ENCODE results near the gene SREBF2. TPM values are rescaled to one million over a fixed set of nuclear protein-coding genes. Genes with fewer than 3 reads are reported as not detected.

The SREBF2 gene
- total RNA-seq, 1 experiment from 2014 or later, result 15.8 TPM

- no peak for DNase-seq (ENCODE audit: low spot score)
Observed at GRCh38 chr22:41908411-41909309, 75.8 kb downstream of the SREBF2 start.

GRCh38 chr22:41909310-41910049 lies 76.6 kb downstream of the SREBF2 start:
- no peak for DNase-seq (ENCODE audit: low spot score)

GRCh38 chr22:41910050-41911000 lies 77.4 kb downstream of the SREBF2 start:
- DNase-seq (ENCODE audit: low spot score), result no peak

GRCh38 chr22:41911001-41911611 lies 78.2 kb downstream of the SREBF2 start:
- DNase-seq (ENCODE audit: low spot score), result no peak

- DNase-seq (ENCODE audit: low spot score), result no peak
Observed at GRCh38 chr22:41912338-41913039, 79.6 kb downstream of the SREBF2 start.

- no peak for DNase-seq (ENCODE audit: low spot score)
Observed at GRCh38 chr22:41913040-41913719, 80.3 kb downstream of the SREBF2 start.

- DNase-seq (ENCODE audit: low spot score), result no peak
Observed at GRCh38 chr22:41913842-41914534, 81.1 kb downstream of the SREBF2 start.

GRCh38 chr22:41914611-41915034 lies 81.7 kb downstream of the SREBF2 start:
- DNase-seq (ENCODE audit: low spot score), result no peak

- DNase-seq (ENCODE audit: low spot score), result no peak
Observed at GRCh38 chr22:41915035-41915785, 82.3 kb downstream of the SREBF2 start, which contains the start of gene SHISA8. Gene SHISA8 (minus strand): TSS chr22:41915074. CDS start chr22:41914667, 407 bp downstream.

- DNase-seq (ENCODE audit: low spot score), result no peak
Observed at GRCh38 chr22:41915786-41916493, 83.0 kb downstream of the SREBF2 start.

GRCh38 chr22:41916745-41917358 lies 83.9 kb downstream of the SREBF2 start:
- DNase-seq (ENCODE audit: low spot score), result no peak

GRCh38 chr22:41917375-41917902 lies 84.5 kb downstream of the SREBF2 start:
- no peak for DNase-seq (ENCODE audit: low spot score)

GRCh38 chr22:41917903-41918791 lies 85.2 kb downstream of the SREBF2 start:
- DNase-seq (ENCODE audit: low spot score), result peak; percentile 47

GRCh38 chr22:41919357-41920224 lies 86.7 kb downstream of the SREBF2 start:
- DNase-seq (ENCODE audit: low spot score), result no peak

Measured in A172 (cell line).